Kidney (tissue), 14 donors: ENCODE data around the gene PGAM5. TPM values are rescaled to one million over a fixed set of nuclear protein-coding genes. Genes with fewer than 3 reads are reported as not detected.

Source experiments
- DNase-seq, 5 donors: peaks; one replicate each; pipeline ENCODE4 v3.0.0-alpha.2; 2013 to 2020
- FAIRE-seq: peaks from 2 replicates; lab custom pipeline; 2012; peaks lifted over from hg19 to GRCh38; lab: Jason Lieb, UNC
- H3K27ac ChIP-seq, 2 donors: one replicate each; pipeline ENCODE4 v1.7.0; 2013; ENCODE audit warnings: low read depth in 2 of 2, low read length in 2 of 2, inconsistent platforms in 1 of 2
- H3K27me3 ChIP-seq: one replicate; pipeline ENCODE4 v1.7.1; 2013; ENCODE audit warnings: low read length, inconsistent platforms; ENCODE audit not compliant: control insufficient read depth, insufficient read depth
- H3K36me3 ChIP-seq, 3 donors: one replicate each; pipeline versions ENCODE4 v1.7.0 to v1.7.1; 2013; ENCODE audit warnings: low read length in 3 of 3, control low read depth in 1 of 3, inconsistent platforms in 1 of 3; ENCODE audit not compliant: insufficient read depth in 3 of 3, control insufficient read depth in 2 of 3
- H3K4me1 ChIP-seq, 3 donors: one replicate each; pipeline versions ENCODE4 v1.7.0 to v1.7.1; 2013; ENCODE audit warnings: low read length in 3 of 3, inconsistent platforms in 1 of 3, low read depth in 1 of 3; ENCODE audit not compliant: control insufficient read depth in 2 of 3, insufficient read depth in 2 of 3
- H3K4me3 ChIP-seq, 3 donors: one replicate each; pipeline versions ENCODE4 v1.7.0 to v1.8.1; 2013; ENCODE audit warnings: low read length in 3 of 3, control low read depth in 1 of 3, inconsistent platforms in 1 of 3
- H3K9ac ChIP-seq, 3 donors: one replicate each; pipeline versions ENCODE4 v1.7.0 to v1.7.1; 2013; ENCODE audit warnings: low read length in 3 of 3, control low read depth in 1 of 3, inconsistent platforms in 1 of 3
- H3K9me3 ChIP-seq, 3 donors: one replicate each; pipeline versions ENCODE4 v1.7.0 to v1.7.1; 2013; ENCODE audit warnings: low read length in 3 of 3, control low read depth in 1 of 3, inconsistent platforms in 1 of 3; ENCODE audit not compliant: control insufficient read depth in 2 of 3, insufficient read depth in 1 of 3
- CTCF ChIP-seq: IDR thresholded peaks from 3 replicates; pipeline ENCODE4 v1.5.1; 2012; ENCODE audit warnings: mild to moderate bottlenecking, moderate library complexity, borderline replicate concordance; ENCODE audit not compliant: insufficient read depth; ENCODE audit errors: extremely low read depth
- intact Hi-C: fragments of 100-400 bp; cut with DNase I; formaldehyde crosslinking; loops from one replicate; pipeline ENCODE4 v1.11.1; 2022
- polyA plus RNA-seq: library from polyadenylated mRNA; stranded (reverse); fragments of 350-450 nt; fragmentation: Illumina TruSeq; extraction: RNeasy Lipid Tissue Mini Kit (QIAGEN cat#74804); gene quantifications from one replicate; pipeline ENCODE4 v1.2.3, GENCODE V29; 2014; ENCODE audit warnings: low read depth, low replicate concordance; ENCODE audit not compliant: insufficient read depth
- total RNA-seq: library from RNA; stranded (reverse); fragmentation: NEBNext Ultra II Directional; extraction: Animal tissue kit (Norgen Biotek cat#: 25700); gene quantifications from one replicate; pipeline ENCODE4 v1.2.1, GENCODE V29; 2021
- donor health status: control.
- donor health status: control.
- donor health status: control.
- donor health status: control.
- donor health status: control.
- donor health status: DM: yes; HTN: yes; CAD: no.
- donor health status: Normal renal cell carcinoma (clear cell type).

PGAM5 gene
- total and polyA plus RNA-seq, 2 donors from 2014 or later: 19.4 to 33.5 TPM

- H3K9me3 ChIP-seq: no peaks in the 10 kb centered on the region
- peaks cover 9 to 83% (median 54%) of the 10 kb centered on the region in 3 donors for H3K36me3 ChIP-seq
- FAIRE-seq (no peak), DNase-seq (peak in 1 of 5 donors; percentile 33)
- no peak overlapping the region for H3K27ac ChIP-seq
- no peak for TF ChIP-seq CTCF
- H3K4me1 ChIP-seq: no peaks in the 10 kb centered on the region
- intact Hi-C loops: no loop called here
- H3K4me3 ChIP-seq: no peak overlapping the region
- no peak overlapping the region for H3K9ac ChIP-seq
- H3K27me3 ChIP-seq: no peaks in the 10 kb centered on the region
Measured at GRCh38 chr12:132736378-132736777, 25.7 kb downstream of the PGAM5 start.

- Histone ChIP-seq H3K27me3 (no peaks in the 10 kb centered on the region), H3K4me1 (no peaks in the 10 kb centered on the region), H3K36me3 (peaks cover 9 to 85% (median 48%) of the 10 kb centered on the region in 3 donors), H3K4me3 (no peak overlapping the region), H3K9me3 (no peaks in the 10 kb centered on the region), H3K9ac (no peak overlapping the region), H3K27ac (no peak overlapping the region)
- intact Hi-C loops: no loop called here
- DNase-seq (peak in 1 of 5 donors; percentile 52), FAIRE-seq (no peak)
- TF ChIP-seq CTCF: no peak
Measured at GRCh38 chr12:132736913-132737312, 26.3 kb downstream of the PGAM5 start.

GRCh38 chr12:132739600-132740312, 29.1 kb downstream of the PGAM5 start:
- intact Hi-C loops: no loop called here

More at GRCh38 chr12:132739600-132740312, 29.1 kb downstream of the PGAM5 start:
- no peak overlapping the region for H3K4me3 ChIP-seq
- no peaks in the 10 kb centered on the region for H3K9me3 ChIP-seq
- no peak overlapping the region for H3K27ac ChIP-seq
- DNase-seq (peak in 1 of 5 donors; percentile 32), FAIRE-seq (no peak)
- no peak overlapping the region for H3K9ac ChIP-seq
- no peaks in the 10 kb centered on the region for H3K27me3 ChIP-seq
- peaks cover 10 to 77% (median 39%) of the 10 kb centered on the region in 3 donors for H3K36me3 ChIP-seq
- TF ChIP-seq CTCF: no peak
- no peaks in the 10 kb centered on the region for H3K4me1 ChIP-seq
